ENCODE results near the gene CNBD2.
"Not testable (repeated sequence)": the region's sequence is repeated elsewhere in the genome, so short reads cannot be mapped to it uniquely, and the experiment has no call there.

The CNBD2 gene

GRCh38 chr20:35967979-35968640, at the start of gene CNBD2:
Gene CNBD2, plus strand, starts transcription at chr20:35968590. Its CDS starts 173 bp downstream, at chr20:35968763.
- no peak for DNase-seq

GRCh38 chr20:35920523-35920922, 47.9 kb upstream of the CNBD2 start:
- no peak for DNase-seq

- DNase-seq = no peak
Observed at GRCh38 chr20:35929301-35929700, 39.1 kb upstream of the CNBD2 start.

- no peak for DNase-seq
Observed at GRCh38 chr20:35934050-35934449, 34.3 kb upstream of the CNBD2 start.

- no peak for DNase-seq
Observed at GRCh38 chr20:35939264-35939663, 29.1 kb upstream of the CNBD2 start.

GRCh38 chr20:35941620-35942019, 26.8 kb upstream of the CNBD2 start:
- no peak for DNase-seq

GRCh38 chr20:35942243-35942642, 26.1 kb upstream of the CNBD2 start:
- no peak for DNase-seq

GRCh38 chr20:35947489-35947888, 20.9 kb upstream of the CNBD2 start:
- DNase-seq = peak; percentile 18 to 19

GRCh38 chr20:35947907-35948306, 20.5 kb upstream of the CNBD2 start:
- DNase-seq = no peak

- no peak for DNase-seq
Observed at GRCh38 chr20:35950093-35950492, 18.3 kb upstream of the CNBD2 start.

- DNase-seq = not testable (repeated sequence)
Observed at GRCh38 chr20:35952080-35952479, 16.3 kb upstream of the CNBD2 start.

- peak; percentile 16 to 17 for DNase-seq
Observed at GRCh38 chr20:35952480-35953386, 15.7 kb upstream of the CNBD2 start.

GRCh38 chr20:35953387-35954199, 14.8 kb upstream of the CNBD2 start:
- peak; percentile 62 to 71 for DNase-seq

GRCh38 chr20:35954200-35954906, 14.0 kb upstream of the CNBD2 start, which contains the start of gene SCAND1:
Gene SCAND1, minus strand, starts transcription at chr20:35954502. Its CDS starts 218 bp downstream, at chr20:35954284.
- peak; percentile 96 to 99 for DNase-seq

GRCh38 chr20:35954907-35955251, 13.5 kb upstream of the CNBD2 start:
- peak; percentile 48 to 50 for DNase-seq

GRCh38 chr20:35956616-35957015, 11.8 kb upstream of the CNBD2 start:
- DNase-seq = no peak

GRCh38 chr20:35959291-35959690, 9.1 kb upstream of the CNBD2 start:
- DNase-seq = not testable (repeated sequence)

GRCh38 chr20:35963878-35964277, 4.5 kb upstream of the CNBD2 start:
- DNase-seq = no peak

GRCh38 chr20:35968930-35969329, 540 bp downstream of the CNBD2 start:
- no peak for DNase-seq

GRCh38 chr20:35971981-35972380, 3.6 kb downstream of the CNBD2 start:
- DNase-seq = no peak

GRCh38 chr20:35972462-35972861, 4.1 kb downstream of the CNBD2 start:
- DNase-seq = no peak

GRCh38 chr20:35974256-35974655, 5.9 kb downstream of the CNBD2 start:
- DNase-seq = no peak

Data from CD4-positive, alpha-beta T cell treated with Interleukin-1 beta for 1 hour (primary cell).